HUDEP-2 (cell line): ENCODE measurements around the gene NKD1.
"Not testable (repeated sequence)": the region's sequence is repeated elsewhere in the genome, so short reads cannot be mapped to it uniquely, and the experiment has no call there.

Experiments
- DNase-seq, 76 experiments: peaks; one replicate each; lab custom pipeline; 2025; ENCODE audit not compliant: unreplicated experiment in 76 of 76; lab: John Stamatoyannopoulos, UW

Gene NKD1

DNA sequence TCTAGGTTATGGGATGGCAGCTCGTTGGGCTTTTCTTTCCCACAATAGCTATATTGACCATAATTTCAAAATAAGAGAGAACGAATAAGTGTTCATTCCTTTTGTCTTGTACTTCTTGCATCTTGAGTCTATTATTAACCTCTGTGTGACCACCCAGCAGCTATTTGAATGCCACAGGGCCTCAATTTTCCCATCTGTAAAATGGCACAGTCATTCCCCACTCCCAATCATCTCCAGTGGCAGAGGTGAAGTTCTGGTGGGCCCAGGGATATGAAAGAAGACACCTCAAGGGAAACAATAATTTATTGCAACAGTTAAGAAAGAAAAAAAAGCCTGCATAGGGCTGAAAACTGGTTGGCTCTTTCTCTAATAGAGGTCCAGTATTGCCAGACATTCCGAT is 28.6 kb upstream of the NKD1 start:
- DNase-seq = no peak

DNA sequence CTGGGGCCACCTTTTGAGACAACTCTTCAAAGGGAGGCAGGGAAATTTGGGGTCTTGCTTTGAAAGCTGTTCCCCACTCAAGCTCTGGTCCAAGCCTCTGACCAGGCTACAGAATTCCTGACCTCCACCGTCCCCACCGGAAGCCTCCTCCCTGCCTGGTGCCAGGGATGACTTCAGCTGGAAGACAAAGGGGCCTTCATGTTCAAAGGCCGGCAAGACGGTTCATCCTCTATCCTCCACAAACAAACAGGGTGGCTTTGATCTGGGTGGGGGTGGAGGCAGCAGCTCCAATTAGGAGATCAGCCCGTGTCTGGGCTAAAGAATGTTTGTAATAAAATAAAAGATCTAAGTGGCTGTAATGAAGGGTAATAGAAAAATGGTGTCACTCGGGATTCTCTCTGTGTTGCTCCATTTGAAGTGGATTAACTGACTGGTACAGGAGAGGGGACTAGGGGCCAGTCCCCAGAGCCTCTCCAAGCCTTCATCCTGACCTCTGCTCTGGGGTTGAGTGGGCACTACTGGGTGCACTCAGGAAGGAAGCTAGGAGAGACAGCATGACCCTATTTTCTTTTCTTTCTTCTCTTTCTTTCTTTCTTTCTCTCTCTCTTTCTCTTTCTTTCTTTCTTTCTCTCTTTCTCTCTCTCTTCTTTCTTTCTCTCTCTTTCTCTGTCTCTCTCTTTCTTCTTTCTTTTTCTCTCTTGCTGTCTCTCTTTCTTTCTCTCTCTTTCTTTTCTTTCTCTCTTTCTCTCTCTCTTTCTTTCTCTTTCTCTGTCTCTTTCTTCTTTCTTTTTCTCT is 27.5 kb upstream of the NKD1 start:
- DNase-seq = no peak

DNA sequence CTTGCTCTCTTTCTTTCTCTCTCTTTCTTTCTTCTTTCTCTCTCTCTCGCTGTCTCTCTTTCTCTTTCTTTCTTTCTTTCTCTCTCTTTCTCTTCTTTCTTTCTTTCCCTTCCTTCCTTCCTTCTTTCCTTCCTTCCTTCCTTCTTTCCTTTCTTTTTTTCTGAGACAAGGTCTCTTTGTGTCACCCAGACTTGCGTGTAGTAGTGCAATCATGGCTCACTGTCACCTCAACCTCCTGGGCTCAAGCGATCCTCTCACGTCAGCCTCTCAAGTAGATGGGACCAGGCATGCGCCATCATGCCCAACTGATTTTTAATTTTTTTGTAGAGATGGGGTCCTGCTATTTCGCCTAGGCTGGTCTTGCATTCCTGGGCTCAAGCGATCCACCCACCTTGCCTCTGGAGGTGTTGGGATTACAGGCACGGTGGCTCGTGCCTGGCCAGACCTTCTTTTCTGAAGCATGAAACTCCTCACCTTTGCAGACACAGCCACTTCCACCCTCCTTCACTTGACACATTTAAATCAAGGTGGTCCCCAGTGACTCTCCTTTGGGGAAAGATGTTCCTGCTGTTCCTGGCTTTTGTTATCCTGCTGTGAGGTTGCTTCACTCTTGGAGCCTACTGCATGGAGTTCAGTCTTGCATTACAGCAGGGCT is 26.8 kb upstream of the NKD1 start:
- DNase-seq = no peak

DNA sequence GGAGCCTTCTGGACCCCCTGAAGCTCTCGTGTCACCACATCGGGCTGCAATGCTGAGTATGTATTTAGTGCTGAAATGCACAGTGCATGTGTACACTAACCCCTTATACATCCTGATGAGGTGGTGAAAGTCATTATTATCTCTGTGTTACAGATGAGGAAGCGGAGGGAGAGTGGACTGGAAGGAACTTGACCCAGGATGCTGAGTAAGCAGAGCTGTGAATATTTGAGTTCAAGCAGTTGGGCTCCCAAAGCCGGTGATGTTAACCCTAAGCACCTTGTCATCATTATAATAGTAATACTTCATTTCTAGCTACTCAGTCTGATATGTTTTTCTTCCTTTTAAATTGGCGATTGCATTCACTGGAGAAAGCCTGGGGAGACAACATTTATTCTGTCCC is 25.9 kb upstream of the NKD1 start:
- no peak for DNase-seq

DNA sequence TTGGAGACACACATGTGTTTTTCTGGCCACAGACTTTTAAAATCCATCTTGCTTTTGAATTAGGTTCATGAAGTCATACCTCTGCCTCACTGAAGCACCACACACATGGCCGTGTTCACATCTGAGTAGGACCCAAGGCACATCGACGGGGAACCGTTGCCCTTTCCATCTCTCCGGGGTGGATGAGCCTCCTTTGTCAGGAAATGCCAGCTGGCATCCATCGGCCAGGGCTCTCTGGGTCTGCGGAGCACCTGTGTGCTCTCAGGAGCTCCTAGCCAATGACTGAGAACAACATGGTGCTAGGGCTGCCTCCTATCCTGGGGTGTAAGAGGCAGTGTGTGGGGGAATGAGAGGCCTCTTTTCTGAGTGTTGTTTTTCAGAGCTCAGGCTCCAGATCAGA is 24.5 kb upstream of the NKD1 start:
- no peak for DNase-seq

DNA sequence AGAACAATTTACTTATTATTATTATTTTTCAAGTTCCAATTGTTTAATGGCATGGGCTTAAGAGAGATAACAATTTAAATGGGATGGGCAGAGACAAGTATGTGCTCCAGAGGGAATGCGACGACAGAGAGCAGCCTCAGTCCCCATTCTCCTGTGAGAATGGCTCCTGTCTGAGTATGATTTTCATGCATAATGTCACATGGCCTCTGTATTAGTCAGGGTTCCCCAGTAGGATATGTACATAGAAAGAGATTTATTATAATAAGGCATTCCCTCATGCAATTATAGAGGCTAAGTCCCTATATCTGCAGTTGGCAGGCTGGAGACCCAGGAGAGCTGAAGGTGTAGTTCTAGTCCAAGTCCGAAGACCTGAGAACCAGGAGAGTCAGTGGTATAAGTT is 22.9 kb upstream of the NKD1 start:
- no peak for DNase-seq

DNA sequence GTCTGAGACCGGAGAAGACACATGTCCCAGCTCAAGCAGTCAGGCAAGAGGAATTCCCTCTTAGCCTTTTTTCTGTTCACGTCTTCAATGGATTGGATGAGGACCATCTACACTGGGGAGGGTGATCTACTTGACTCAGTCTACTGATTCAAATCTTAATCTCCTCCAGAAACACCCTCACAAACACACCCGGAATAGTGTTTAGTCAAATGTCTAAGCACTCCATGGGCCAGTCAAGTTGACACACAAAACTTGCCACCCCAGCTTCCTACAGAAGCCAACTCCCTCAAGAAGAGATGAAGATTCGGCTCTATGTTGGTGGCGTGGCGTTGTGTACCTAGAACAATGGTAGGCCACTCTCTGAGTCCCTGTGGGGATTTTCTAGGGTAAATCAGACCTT is 22.5 kb upstream of the NKD1 start:
- no peak for DNase-seq

DNA sequence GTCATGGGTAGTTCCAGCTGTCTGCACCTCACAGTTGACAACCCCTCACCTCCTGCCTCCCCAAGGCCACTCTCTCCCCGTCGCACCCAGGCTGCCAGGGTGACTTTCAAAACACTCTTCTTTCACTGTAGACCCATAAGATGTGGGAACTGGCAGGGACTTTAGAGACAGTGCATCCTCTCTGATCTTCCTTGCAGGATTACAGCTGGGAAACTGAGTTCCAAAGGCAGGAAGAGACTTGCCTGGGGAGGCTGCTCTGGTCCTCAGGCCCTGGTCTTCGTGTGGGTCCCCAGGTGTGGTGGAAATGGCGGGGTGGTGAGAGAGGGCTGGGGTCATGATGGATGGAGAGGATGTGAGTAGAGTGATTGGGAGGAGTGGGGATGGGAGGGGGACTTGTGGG is 21.9 kb upstream of the NKD1 start:
- no peak for DNase-seq

DNA sequence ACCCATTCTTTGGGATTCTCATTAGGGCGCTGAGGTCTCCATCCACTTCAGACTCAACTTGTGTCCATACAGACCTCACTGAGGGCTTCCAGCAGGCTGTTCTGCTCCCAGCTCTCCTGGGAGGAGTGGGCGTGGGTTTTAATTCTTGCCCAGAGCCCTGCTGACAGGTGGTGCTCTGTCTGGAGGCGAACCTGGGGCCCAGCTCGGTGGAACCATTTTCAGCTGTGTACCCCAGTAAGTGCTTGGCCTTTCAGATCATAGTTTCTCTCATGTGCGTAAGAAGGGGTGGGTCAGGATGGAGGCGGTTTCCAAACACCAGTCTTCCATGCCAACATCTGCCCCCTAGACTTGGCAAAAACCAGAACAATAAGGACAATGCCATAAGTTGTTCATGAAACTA is 21.4 kb upstream of the NKD1 start:
- DNase-seq = no peak

DNA sequence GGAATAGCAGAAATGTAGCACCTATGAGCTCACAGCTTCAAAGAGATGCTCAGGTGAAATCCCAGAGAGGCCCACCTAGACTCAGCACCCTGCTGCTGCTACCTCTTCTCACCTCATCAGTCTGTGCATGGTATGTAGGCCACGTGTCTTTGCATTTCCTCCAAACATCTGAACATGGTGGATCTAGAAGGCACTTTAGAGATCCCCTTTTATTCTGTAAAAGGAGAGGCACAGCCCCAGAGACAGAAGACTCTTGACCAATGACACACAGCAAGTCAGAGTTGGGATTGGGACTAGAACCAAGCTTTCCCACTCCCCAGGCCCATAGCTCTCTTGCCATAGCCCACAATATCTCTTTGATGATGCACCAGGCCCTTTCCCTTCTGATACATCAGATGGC is 19.4 kb upstream of the NKD1 start:
- no peak for DNase-seq

DNA sequence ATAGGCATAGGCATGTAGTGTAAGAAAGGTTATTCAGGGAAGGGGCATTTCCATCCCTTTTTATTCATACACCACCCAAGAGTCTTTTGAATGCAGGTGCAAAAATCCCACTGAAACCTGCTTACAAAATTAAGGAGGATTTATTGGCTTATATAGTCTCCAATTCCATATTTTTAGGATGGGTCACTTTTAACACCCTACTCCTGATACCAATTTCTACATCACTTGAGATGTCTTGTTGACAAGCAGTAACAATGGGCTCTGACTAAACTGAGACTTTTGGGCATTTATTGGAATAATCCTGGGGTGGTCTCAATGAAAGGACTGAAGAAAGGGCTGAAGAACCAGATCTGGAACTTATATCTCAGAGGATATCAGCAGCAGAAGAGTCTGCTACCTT is 18.9 kb upstream of the NKD1 start:
- DNase-seq = no peak

DNA sequence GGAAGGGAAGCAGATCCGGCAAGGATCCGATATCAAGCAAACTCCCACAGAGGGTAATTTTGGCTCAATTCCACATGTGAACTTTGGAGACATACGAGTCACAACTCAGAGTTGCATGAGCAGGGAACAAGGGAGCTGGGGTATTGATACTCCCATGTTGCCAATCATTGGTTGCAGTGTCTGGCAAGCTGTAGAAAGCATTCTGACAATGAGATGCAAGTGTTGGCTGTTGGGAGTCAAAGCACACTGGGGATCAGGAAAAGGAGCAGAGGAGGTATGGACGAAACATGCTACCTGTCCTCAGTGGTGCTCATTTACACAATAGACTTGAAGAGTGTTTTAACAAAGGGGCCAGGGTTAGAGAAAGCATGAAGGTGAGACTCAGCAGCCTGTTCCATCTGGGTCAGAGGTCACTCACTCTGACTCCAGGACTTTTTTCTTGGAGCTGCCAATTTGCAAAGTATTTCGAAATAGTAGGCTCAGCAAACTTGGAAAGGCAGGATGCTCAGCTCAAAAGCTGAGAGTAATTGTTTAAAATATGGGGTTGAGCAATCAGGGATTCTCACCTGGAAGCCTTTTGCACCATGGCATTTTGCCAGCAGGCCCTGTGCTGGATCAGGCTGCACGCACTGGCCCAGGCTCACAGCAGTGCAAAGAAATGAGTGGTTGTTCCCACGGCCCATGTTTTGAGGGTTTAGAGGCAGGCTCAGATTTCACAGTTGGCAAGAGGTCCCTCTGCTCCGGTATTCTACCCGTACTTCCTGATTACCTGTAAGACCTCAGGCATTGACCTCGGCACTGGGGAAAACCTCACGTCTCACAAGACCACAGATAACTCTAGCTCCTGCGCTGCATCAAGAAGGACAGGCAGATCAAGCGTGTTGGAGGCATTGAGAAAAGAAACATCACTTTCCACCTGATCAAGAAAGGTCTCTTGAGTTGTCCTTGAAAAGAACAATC is 17.6 kb upstream of the NKD1 start:
- no peak for DNase-seq

DNA sequence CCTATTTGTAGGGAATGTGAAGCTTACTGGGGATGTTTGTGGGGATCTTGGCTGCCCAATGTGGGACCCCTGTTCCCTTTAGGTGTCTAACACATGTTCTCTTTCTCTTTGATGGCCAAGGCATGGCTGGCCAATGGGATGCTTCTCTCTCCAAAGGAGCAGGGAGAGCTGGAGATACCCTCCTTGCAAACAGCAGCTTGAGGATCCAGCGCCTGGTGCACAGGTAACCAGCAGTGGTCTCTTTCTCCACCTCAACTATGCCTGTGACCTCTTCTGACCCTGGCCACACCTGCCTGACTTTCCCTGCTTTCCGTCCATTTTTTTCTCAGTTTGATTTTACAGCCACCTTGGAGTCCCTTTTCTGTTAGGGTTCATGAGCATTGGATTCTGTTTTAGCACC is 16.8 kb upstream of the NKD1 start:
- no peak for DNase-seq

DNA sequence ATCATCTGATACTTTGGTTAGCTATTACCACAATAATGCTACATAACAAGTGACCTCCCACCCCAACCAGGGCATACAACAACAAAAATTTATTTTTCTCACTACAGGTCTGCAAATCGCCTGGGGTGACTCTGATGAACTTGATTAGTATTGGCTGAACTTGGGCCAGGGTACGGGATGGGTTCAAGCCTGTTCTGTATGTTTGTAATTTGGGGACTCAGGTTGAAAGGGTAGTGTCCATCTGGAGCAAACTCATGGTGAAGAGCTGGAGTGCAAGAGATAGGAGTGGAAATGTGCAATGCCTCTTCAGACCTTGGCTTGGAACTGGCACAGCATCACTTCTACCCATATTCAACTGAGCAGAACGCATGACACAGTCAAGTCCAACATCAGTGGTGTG is 16.3 kb upstream of the NKD1 start:
- DNase-seq = no peak

DNA sequence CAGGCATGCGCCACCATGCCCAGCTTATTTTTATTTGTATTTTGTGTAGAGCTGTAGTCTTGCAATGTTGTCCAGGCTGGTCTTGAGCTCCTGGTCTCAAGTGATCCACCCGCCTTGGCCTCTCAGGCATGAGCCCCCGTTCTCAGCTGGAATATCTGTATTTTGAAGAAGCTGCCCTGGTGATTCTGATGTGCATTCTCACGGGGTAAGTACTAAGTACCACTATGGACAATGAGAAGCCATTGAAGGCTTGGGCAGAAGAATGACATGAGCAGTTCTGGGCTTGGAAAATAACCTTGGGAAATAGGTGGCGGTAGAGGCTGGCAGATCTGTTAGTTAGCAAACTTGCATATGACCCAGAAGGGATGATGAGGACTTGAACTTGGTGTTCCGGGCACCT is 15.6 kb upstream of the NKD1 start:
- DNase-seq = no peak

DNA sequence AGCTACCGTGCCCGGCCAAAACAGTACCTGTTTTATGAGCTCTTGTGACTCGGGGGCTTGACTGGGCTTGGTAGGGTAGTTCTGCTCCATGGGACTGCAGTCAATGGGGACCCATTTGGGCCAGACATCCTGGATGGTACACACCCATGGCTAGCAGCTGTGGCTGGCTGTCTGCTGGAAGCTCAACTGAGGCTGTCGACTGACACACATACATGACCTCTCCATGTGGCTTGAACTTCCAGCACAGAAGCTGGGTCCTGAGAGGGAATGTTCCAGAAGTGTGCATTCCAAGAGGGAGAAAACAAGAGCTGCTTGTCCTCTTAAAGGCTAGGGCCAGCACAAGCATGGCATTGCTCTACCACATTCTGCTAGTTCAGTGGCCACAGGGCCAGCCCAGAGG is 14.9 kb upstream of the NKD1 start:
- DNase-seq = no peak

DNA sequence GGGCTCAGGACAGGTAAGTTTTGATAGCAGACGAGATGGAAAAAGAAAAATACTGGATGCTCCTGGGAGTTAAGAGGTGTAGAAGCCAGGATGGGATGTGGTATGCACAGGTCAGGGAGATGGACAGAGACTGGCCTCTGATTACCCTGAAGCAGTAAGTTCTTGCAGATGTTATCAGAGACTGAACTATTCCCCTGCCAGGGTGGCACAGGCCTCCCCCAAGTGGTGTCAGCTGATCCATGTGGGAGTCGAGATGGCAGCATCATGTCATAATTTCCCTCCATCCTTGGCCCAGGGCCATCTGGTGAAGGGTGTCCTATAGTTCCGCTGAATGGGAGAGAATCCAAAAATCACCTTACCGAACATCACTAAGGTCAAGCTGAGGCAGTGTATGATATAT is 14.1 kb upstream of the NKD1 start:
- no peak for DNase-seq

DNA sequence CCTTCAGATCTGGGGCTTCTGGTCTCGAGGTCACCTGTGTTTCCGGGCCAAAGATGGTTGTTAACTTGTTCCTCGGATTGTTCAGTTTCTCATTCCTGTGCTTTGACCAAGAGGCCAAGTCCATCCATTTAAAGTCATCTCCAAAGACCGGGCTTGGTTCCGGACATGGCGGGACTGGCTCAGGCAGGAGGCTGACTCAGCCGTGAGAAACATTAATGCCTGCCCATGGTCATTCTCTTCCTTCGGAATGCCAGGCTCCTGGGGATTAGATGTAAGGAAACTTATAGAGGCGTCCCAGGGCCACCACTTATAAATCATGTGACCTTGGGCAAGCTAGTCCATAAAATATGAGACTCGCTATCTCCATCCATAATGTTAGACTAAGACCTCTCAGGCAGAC is 13.6 kb upstream of the NKD1 start:
- DNase-seq = no peak

DNA sequence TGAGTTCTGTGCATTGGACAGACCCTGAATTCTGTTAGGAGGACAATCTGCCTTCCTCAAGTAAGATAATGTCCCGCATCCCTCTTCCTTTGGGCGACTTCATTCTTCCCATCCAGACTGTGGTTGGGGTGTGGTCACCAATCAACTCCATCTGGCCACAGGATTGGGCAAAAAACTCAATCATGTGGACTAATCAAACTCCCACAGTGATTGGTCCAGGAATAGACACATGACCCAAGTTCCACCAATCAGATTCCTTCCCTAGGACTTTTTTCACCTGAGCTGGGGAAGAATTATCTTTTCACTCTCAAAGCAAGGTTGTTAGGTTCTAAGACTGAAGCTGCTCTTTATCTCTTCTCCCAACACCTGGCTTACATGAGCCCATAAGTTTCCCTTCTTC is 13.2 kb upstream of the NKD1 start:
- DNase-seq = no peak

DNA sequence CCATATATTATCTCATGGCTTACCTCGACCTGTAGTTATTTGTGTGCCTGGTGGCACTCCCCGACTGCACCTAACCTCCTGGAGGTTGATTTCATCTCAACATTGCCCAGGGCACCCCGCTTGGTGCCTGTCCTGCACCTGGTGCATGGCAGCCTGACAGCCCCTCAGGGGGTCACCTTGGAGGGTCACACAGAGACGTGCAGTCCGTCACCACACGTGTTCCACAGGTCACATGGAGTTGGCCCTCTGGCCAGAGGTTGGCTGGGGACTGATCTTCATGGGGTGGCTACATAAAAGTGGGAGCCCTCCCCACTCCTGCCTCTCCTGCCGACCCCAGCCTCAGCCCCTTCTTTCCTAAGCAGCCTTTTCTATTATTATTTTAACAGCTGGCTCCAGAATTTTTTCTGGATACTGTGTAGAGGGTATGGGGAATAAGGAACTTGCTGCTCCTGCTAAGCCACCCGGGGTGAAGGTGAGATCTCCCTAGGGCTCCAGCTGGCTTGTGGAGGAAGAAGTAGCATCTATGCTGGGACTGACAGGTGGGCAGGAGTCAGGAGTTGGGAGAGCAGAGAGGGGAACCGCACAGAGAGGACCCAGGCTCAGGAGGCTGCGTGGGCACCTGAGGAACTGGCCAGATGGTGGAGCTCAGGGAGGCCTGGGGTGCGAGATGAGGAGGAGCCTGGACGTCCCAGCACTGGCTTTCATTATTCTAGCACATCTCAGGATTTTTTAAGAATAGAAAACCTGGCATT is 12.5 kb upstream of the NKD1 start:
- DNase-seq = no peak

DNA sequence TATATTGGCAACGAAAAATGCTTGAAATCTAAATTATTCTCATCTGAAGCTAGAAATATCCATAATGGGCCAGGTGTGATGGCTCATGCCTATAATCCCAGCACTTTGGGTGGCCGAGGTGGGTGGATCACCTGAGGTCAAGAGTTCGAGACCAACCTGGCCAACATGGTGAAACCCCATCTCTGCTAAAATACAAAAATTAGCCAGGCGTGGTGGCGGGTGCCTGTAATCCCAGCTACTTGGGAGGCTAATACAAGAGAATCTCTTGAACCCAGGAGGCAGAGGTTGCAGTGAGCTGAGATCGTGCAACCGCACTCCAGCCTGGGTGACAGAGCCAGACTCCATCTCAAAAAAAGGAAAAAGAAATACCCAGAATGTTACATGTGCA is 11.9 kb upstream of the NKD1 start:
- not testable (repeated sequence) for DNase-seq
